Activated CD4-positive, alpha-beta T cell treated with anti-CD3 and anti-CD28 coated beads, Interleukin-2, amount 50 U/mL, for 24 hours (primary cell): ENCODE measurements around the gene LRRIQ4.
A peak's percentile ranks its signal among the peaks of the same experiment; 100 is the strongest.

Experiments used
- DNase-seq, 2 donors: peaks; one replicate each; pipeline ENCODE4 v3.0.0-alpha.2; 2020; ENCODE audit warnings: low read depth in 1 of 2, low spot score in 1 of 2

Gene LRRIQ4

DNA sequence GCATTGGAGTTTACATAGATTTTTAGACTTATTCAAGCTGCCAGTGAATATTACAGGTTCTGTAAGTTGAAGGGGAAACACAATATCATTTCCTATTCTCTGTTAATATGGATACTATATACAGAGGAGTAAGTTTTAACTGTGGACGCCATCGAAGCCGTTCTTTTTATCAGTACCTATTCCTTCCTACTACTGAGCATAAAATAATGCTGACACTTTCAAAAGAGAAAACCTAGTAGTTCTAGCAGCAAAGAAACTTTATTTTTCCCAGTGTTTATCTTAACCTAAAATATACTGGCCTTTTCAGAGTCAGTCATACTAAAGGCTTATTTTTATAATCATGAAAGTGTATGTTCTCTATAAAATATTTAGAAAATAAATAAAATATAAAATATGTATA is 42.8 kb downstream of the LRRIQ4 start:
- DNase-seq = no peak

DNA sequence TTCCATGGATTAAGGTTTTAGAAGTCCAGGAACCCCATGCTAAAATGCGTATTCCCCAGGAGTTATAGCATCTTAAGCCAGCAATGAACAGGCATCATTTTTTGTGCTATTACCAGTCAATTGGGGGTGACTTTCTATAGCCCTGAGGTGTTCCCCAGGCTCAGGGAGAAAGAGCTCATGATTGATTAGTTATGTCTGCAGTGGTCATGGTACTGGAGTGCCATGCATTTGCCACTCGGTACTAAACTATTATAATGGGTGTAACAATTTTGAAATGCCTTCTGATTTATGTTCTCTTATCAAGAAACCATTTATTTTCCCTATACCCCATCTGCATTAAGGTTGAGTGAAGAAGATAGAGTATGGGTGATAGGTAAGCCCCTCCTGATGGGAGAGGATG is 45.1 kb downstream of the LRRIQ4 start:
- DNase-seq = no peak

DNA sequence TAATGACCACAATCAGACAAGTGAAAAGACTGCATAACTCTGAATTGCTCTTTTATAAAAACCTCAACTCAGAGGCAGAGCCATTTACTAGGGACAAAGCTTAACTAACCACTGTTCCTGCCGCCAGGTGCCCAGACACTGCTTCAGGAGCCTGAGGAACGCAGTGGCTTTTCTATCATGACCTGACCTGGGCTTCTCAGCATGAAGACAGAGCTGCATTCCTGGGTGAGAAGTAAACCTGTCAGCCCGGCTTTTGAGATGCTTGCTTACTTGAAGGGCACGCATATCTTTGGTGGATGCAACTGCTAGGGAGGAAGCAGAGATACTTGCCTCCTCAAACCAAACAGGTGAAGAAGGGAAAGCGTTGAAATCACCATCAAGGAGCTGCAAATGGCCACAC is 49.2 kb downstream of the LRRIQ4 start:
- no peak for DNase-seq

DNA sequence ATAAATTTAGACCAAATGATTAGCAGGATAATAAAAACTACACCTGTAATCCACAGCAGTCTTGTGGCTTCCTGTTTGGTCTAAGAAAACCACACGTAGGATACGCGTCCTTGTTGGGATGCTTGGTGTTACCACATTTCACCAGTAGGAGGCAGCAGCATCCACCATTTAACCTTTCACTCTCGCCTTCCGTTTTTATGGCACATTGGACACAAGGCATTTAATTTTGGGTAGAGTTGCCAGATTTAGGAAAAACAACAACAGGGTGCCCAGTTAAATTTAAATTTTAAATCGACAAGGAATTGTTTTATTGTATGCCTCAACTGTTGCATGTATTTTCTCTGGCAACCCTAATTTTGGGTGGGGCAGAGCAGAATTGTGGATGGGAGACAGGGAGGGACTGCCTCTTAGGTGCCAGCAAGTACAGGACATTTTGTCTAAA is 50.8 kb downstream of the LRRIQ4 start:
- DNase-seq = peak; percentile 33 to 68

DNA sequence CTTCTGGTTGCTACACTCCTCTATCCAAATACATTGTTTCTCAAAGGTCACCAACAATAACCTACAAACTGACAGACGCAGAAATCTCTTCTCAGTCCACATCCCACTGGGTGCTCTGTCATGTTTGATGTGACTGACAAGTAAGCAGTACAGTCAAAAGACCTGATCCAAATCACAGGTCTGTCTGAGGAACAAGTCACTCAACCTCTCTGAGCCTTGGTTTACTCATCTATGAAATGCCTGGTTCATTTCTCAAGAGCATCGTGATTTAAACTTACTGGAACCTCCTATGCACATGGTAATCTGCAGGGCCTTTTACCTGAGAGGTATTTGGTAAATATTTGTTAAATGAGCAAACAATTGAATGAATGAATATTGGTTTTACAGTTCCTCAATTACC is 51.6 kb downstream of the LRRIQ4 start:
- DNase-seq = no peak

DNA sequence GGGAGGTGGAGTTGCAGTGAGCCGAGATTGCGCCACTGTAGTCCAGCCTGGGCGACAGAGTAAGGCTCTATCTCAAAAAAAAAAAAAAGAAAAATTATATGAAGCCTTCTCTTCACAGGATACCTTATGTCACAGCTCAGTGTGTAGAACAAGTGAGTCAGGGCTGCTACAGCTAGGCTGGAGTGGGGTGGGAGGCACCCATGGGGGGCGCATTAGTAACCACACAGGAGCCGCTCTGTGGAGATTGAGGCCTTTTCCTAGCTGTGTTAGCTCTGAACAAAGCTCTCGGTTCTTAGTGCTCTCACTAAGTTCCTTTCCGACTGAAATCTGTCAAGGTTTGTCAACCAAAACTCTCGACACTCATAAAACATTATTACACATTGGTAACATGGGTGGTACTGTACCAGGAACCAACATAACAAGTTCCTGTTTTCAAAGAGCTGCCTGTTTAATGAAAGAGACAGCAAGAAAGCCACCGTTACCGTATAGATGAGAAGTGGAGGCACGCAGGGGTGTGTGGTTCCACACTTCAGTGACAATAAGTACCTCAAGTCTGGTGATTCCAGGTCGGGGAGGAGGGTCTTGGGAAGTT is 52.6 kb downstream of the LRRIQ4 start:
- DNase-seq = peak in 1 of 2 donors; percentile 10

DNA sequence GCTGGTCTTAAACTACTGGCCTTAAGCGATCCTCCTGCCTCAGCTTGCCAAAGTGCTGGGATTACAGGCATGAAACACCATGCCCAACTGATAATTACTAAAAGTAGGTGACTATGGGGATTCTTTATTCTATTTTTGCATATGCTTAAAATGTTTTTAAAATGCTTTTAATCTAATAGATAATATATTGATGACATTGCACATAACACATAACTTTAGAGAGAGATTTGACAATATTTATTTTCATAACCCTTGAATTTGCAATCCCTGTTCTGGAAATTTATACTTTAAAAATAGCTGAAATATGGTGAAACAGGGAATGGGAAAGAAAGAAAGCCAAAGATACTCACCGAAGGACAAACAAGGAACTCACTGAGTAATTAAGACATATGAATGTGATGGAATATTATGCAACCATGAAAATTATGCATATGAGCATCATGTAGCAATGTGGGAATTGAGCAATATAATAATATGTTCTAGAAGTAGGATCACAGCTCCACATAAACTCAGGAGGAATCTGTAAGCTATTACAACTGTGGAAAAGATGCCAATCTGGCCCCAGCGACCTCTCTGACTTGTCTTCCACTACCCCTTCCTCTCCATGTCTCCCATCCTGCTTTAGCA is 55.0 kb downstream of the LRRIQ4 start:
- no peak for DNase-seq

DNA sequence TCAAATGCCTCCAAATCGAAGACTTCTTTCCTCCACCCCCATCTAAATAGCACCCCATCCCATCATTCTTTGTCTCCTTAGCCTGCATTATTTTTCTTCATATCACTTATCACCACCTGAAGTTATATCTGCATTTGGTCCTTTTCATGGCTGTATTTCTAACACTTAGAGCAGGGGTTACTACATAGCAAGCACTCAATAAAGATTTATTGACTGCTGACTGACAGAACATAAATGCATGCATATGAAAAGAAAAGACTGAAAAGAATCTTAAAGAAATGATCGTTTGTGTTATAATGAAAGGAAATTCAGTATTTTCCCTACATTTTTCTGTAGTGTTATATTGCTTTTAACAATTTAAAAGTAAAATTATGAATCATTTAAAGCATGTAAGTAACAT is 55.7 kb downstream of the LRRIQ4 start:
- DNase-seq = no peak

DNA sequence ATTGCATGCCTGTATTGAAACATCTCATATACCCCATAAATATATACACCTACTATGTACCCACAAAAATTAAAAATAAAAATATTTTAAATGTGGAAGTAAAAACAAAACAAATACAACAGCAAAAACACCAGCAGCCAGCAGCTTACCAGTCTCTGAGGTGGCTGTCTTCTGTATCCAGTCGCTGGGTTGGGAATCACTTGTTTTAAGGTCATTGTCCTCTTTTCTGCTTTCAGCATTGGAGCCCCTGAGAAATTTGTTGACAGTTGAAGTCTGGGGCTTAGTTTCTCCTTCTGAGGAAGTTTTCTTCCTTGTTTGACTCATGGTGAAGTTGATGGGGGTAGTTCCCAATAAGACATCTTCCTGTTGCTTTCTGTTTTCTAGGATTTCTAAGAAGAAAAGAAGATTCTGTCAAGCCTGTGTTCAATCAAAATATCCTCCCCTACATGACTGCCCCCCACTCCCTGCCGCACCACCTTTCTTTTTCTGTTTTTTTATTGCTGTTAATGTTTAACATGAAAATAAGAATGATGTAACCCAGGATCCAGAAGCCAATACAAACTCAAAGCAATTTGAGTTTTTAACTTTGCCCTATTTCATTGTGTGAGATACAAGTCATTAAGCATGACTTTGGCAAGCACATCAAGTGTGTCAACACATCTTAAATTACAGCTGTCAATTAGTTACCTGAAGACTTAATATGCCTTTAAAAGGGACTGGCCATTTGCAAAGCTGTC is 57.0 kb downstream of the LRRIQ4 start, which contains the start of gene LRRC31:
Gene LRRC31, minus strand, starts transcription at position 452 of the 737 bp plus-strand sequence. Its CDS starts 128 bp downstream, at position 324.
- DNase-seq = no peak

DNA sequence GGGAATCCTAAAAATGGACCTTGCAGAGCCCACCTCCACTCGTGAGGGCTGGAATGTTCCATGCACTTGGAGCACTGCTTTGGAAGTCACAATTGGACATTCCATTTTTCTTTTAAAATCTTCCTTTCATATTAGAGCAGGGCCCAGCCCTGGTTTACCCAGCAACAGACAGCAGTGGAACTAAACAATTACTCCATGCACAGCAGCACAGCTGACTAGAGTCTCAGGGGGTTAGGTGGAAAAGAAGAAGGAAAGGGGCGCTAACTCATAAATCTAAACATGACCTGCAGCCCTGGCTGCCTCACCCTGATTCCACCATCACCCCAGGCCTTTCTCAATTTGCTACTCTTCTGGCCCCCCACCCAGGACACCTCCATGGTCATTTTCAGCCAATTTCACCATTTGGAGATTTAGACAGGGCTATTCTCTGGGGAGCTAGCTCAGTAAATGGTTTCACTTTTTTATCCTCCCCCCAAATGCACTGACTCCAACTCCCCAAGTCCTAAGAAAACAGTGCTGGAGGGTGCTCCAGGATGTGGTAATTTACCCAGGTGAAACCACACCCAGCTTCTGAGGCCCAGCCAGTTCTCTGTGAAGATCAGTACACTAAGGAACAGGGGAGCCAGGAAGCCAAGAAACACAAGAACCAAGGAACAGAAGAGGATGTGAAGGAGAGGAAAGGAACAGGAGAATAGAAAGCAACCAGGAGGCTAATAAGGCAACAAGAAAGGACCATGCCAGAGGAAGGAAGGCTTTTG is 58.6 kb downstream of the LRRIQ4 start:
- DNase-seq = no peak

DNA sequence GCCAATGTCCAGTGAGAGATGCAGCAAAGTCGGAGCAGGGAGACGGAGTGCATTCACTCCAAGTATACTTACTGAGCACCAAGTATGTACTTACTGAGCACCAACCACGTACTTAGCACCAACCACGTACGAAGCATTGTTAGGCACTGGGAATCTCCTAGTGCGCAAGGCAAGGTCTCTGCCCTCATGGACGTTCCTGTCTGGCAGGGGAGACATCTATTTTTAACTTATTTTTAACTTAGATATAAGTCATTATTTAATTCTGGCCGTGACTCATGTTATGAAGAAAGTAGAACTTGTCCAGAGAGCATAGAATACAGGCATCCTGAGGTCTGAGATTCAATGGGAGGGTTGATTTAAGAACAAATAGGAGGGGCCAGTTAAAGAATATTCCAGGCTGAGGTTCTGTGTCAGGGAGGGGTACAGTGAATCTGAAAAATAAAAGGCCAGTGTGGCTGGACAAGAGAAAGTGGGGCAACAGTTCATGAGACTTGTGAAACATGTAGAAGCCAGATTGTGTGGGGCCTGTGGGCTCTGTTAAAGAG is 66.4 kb downstream of the LRRIQ4 start:
- no peak for DNase-seq

DNA sequence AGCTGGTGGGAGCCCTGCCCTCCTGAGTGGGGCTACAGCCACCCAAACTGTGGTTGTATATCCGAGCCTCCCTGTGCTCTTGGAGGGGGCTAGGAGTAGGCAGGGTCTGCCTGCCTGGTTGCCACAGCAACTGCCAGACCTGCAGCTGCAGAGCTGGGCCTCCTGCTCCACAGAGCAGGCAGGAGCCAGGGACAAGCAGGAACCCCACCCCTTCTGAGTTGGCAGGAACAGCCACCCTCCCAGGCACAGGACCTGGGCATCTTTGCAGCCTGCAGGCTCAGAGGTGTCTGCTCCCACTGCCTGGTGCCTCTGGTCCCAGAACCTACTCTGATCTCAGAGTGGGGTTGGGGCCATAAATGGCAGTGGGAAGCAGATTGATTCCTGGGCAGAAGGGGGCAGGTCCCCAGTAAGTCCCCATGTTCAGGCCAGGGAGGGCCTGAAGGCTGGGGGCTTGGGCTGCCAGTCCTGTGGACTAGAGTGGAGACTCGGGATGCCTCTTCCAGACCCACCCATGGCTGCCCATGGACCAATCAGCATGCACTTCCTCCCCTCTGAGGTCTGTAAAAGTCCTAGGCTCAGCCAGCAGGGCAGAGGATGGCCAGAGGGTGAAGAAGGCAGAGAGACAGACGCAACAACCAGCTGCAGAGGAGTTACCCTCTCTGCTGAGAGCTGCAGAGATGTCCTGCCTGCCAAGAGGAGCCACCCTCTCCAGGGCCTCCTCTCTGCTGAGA is 67.3 kb downstream of the LRRIQ4 start:
- DNase-seq = no peak

DNA sequence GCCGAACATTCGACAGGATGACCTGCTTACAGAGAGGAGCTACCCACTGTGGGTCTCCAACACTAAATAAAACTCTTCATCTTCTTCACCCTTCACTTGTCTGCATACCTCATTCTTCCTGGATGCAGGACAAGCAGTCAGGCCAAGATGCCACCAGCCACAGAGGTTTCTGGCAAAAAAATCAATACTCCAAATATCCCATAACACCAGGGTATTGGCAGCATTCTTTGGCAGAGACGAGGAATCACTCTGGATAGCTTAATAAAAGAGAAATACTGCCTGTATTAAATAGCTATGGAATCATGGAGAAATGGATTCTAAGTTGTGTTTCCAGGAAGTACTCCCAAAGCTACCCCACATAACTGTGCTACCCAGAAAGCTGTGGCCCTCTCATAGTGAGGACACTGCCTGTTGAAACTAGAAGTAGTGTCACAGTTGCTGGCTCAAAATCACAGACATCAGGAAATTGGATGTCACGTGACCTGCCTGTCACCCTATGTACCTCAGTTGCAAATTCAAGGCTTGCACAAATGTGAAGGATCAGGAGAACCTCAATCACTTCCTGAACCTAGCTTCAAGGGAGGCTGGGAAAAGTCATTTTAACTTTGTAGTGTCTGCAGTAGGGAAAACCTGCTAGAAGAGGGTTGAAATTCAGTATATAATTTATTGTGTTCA is 68.0 kb downstream of the LRRIQ4 start:
- no peak for DNase-seq

DNA sequence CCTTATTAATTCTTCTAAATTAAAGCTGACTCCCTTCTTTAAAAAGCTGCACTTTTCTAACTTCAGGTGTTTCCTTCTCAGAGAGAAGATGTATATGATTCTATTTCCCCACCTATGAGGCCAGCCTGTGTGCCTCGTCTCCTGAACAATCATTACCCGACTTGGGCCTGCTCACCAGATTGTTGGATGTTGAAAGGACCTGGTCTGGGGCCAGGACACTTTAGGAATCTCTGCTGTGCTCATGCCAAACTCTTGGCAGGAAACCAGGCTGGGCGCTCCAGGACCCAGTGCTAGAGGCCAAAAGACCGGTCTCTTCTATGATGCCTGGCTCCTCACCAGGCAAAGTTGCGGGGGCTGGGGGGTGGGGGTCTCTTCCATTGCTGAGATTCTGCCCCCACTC is 74.0 kb downstream of the LRRIQ4 start:
- DNase-seq = no peak
